Retinal pigment epithelial cell (primary cell): ENCODE results near the gene MBNL1.

Experiments used
- DNase-seq: peaks from one replicate; pipeline ENCODE4 v3.0.0-alpha.2; 2010; ENCODE audit warnings: low read depth
- H3K4me3 ChIP-seq: 2 replicates; pipeline ENCODE4 v1.5.1; 2011; ENCODE audit warnings: mild to moderate bottlenecking, low read length, control low read depth, moderate library complexity
- TF ChIP-seq, protein P1 (sequence below): conservative IDR thresholded peaks from 2 replicates; pipeline ENCODE4 v1.5.1; 2011; ENCODE audit warnings: low read depth, low read length, control low read depth, inconsistent platforms

Gene MBNL1

DNA sequence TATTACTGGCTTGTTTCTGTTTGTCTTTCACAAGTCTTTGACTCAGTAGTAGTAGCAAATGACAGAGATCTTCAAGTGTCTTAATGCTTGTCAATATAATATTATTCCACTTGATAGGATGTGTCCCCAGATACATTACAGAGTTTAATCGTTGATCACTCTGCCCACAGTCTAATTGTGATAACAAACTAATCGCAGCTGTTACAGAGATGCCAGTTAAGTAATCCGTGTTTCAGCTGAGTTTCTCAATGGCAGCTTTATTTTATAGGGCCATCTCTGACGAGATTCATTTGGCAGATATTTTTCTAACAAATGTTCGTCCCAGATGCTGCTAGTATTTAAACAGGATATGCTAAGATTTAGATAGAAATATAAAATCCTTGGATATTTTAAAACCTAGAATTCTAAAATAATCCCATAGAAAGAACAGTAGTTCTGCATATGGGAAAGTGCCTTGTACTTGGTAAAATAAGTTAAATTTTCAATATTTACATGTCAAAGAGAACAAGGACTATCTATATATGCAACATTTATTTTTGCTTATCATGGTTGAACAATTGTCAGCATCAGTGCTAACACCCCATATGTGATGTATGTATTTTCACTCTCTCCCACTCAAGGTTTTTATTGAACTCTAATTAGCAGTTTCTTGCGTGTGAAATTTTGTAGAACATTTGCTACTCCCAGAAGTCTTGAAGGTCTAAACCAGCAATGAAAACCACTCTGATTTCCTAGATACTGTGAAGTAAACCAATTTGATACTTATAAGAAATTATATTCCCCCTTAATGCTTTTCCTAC, 185.5 kb downstream of the MBNL1 start:
- no peak for DNase-seq
- TF ChIP-seq, protein P1, sequence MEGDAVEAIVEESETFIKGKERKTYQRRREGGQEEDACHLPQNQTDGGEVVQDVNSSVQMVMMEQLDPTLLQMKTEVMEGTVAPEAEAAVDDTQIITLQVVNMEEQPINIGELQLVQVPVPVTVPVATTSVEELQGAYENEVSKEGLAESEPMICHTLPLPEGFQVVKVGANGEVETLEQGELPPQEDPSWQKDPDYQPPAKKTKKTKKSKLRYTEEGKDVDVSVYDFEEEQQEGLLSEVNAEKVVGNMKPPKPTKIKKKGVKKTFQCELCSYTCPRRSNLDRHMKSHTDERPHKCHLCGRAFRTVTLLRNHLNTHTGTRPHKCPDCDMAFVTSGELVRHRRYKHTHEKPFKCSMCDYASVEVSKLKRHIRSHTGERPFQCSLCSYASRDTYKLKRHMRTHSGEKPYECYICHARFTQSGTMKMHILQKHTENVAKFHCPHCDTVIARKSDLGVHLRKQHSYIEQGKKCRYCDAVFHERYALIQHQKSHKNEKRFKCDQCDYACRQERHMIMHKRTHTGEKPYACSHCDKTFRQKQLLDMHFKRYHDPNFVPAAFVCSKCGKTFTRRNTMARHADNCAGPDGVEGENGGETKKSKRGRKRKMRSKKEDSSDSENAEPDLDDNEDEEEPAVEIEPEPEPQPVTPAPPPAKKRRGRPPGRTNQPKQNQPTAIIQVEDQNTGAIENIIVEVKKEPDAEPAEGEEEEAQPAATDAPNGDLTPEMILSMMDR, result no peak
- no peak overlapping the region for H3K4me3 ChIP-seq

DNA sequence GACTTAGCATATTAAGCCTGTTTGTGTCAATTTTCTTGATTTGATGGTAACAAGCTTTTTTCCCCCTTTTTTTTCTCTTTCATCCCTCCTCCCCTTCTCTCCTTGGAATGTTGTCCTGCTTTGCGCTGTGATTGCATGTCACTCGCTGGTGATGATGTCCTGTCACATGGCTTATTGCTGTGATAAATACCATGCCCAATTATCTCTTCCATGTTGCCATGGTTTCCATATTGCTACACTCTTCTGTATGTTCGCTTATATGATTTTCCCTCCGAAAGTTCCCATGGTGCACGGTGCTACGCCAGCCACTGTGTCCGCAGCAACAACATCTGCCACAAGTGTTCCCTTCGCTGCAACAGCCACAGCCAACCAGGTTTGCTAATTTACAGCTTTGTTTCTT, 187.3 kb downstream of the MBNL1 start:
- TF ChIP-seq, protein P1, result no peak
- H3K4me3 ChIP-seq, result no peak overlapping the region
- no peak for DNase-seq

DNA sequence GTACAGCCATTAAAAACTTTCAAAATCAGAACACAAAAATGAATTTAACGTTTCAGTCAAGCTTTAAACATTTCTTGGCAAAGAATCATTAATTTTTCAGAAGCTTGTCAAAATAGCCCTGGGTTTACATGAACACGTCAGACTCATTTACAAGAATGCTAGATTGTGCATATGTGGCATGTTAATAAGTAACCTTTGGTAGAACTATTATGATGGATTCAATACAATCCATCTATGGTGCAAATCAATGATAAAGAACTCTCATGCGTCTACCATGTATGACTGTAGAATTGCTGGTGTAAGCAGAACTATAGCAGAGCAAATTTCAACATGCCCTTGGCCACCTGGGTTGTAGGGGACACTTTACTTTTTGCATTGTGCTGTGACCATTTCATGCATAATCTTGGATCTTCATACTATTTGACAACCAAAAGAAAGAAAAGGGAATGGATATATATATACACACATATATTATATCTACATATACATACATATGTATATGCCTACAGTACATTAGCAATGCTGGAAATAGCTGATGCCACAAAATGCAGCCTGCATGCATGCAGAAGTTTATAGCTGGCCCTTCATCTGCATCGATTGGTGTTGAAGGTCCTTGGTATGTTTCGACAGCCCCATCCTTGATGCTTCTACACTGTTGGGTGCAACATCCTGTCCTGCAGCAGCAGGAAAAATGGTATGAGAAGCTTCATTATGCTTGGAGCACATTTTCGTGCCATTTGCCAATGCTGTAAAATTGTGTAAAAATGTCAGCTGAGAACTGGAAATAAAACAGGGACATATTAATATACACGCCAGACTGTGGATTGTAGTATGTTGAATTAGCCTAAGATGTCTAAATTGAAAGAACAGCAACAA, 189.0 kb downstream of the MBNL1 start:
- TF ChIP-seq, protein P1, result no peak
- no peak for DNase-seq
- H3K4me3 ChIP-seq, result no peak overlapping the region

DNA sequence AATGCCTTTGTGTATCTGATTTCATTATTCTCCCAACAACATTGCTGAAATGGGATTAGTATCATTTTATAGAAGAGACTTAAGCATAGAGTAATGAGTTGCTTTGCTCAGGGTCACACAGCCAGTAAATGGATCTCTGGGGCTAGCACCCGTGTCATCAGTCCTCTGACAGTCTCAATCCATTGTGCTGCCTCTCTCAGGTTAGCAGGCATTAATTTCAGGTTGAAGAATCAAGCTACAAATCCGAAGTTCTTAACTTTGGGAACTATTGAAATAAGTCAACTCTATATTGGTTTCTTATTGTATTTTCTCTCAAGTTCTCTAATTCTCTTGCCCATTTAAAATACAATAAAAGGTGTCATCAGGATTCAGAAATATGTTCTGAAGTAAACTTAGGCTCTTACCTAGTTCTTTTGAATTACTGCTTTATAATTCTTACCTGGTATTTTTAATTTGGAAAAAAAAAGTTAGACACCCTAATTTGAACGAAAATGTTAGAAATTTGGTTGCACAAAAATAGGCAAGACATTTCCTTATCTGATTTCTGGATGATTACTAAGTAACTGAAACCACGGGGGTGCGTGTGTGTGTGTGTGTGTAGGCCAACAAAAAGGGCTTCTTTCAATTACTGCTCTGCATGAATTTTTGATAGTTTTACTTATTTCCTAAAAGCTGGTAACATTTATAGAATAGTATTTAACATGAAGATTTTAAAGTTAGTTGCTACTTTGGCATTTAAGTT, 189.8 kb downstream of the MBNL1 start:
- DNase-seq, result no peak
- H3K4me3 ChIP-seq, result no peak overlapping the region

DNA sequence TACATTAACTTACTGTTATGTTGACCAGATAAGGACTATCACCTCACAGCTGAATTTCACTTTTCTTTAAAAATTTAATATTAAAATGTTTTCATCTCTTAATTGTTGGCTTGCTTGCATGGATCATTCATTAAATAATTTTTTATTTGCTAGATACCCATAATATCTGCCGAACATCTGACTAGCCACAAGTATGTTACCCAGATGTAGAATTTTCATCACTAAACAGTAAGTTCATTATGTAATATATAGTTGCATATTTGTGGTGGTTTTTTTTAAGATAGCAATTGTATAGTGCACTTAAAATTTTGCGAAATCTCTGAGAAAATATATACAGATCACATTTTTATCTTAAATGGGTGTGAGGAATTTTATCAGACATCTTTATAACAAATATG, 190.4 kb downstream of the MBNL1 start:
- TF ChIP-seq, protein P1, result no peak
- no peak overlapping the region for H3K4me3 ChIP-seq
- no peak for DNase-seq

More for the DNA sequence above, 189.8 kb downstream of the MBNL1 start:
- TF ChIP-seq, protein P1, result no peak

DNA sequence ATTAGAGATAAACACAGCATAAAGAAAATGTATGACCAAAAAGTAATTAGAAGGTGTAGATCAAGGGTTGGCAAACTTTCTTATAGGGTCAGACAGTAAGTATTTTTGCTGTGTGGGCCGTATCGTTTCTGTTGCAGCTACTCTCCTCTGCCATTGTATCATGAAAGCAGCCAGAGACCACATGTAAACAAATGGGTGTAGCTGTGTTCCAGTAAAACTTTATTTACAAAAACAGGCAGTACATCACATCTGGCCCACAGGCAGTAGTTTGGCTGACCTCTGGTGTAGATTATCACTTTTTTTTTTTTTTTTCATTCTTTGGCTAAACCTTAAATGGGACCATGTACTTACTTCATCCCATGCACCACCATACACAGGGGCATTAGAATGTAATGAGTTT, 190.8 kb downstream of the MBNL1 start:
- TF ChIP-seq, protein P1, result no peak
- DNase-seq, result no peak
- H3K4me3 ChIP-seq, result no peak overlapping the region
